Panc1 (cell line): ENCODE data around the gene ATP13A4.

Experiments
- CTCF ChIP-seq: fragments of 450-650 bp; IDR thresholded peaks from 2 replicates; pipeline ENCODE4 v1.5.1; 2017; ENCODE audit warnings: mild to moderate bottlenecking
- POLR2AphosphoS5 ChIP-seq: IDR thresholded peaks from 2 replicates; pipeline ENCODE4 v1.6.1; 2012; ENCODE audit warnings: mild to moderate bottlenecking, low read depth, low read length, moderate library complexity
- REST ChIP-seq, 2 experiments: IDR thresholded peaks; 2 replicates each; pipeline ENCODE4 v1.6.1; 2011 to 2012; ENCODE audit warnings: low read depth in 2 of 2, control low read depth in 1 of 2, low read length in 1 of 2, mild to moderate bottlenecking in 1 of 2, moderate library complexity in 1 of 2; ENCODE audit not compliant: insufficient read depth in 1 of 2
- TCF7L2 ChIP-seq: IDR thresholded peaks from 2 replicates; pipeline ENCODE4 v1.6.1; 2011; ENCODE audit warnings: mild to moderate bottlenecking, low read depth, low read length, inconsistent platforms

- TF ChIP-seq CTCF (no peak), POLR2AphosphoS5 (no peak), REST (IDR thresholded peaks at IDR 0.05; ENCODE audit: insufficient read depth in 1 of 2, low read depth in 2 of 2, low read length in 1 of 2) (no peak), TCF7L2 (no peak)
Measured at GRCh38 chr3:193560870-193561269, 6.2 kb upstream of the ATP13A4 start.
